Measurements from ENCODE around the gene CERS1.

The CERS1 gene

GRCh38 chr19:18855647-18856384 is 40.1 kb downstream of the CERS1 start:
- no peak for DNase-seq

GRCh38 chr19:18854982-18855381 is 41.0 kb downstream of the CERS1 start:
- DNase-seq: no peak

GRCh38 chr19:18853755-18854427 is 42.1 kb downstream of the CERS1 start:
- DNase-seq: no peak

GRCh38 chr19:18852648-18853047 is 43.3 kb downstream of the CERS1 start:
- DNase-seq: no peak

GRCh38 chr19:18851673-18852325 is 44.2 kb downstream of the CERS1 start:
- DNase-seq: no peak

- DNase-seq: no peak
Observed at GRCh38 chr19:18850471-18851375, 45.2 kb downstream of the CERS1 start.

GRCh38 chr19:18849838-18850400 is 46.0 kb downstream of the CERS1 start:
- no peak for DNase-seq

- DNase-seq: peak; percentile 23
Observed at GRCh38 chr19:18848878-18849661, 46.9 kb downstream of the CERS1 start.

GRCh38 chr19:18847549-18848463 is 48.2 kb downstream of the CERS1 start:
- DNase-seq: no peak

- DNase-seq: peak; percentile 69
Observed at GRCh38 chr19:18846862-18847548, 49.0 kb downstream of the CERS1 start.

GRCh38 chr19:18845961-18846360 is 50.0 kb downstream of the CERS1 start:
- no peak for DNase-seq

- no peak for DNase-seq
Observed at GRCh38 chr19:18844806-18845329, 51.1 kb downstream of the CERS1 start.

GRCh38 chr19:18843960-18844359 is 52.0 kb downstream of the CERS1 start:
- no peak for DNase-seq

- DNase-seq: no peak
Observed at GRCh38 chr19:18842166-18842565, 53.8 kb downstream of the CERS1 start.

GRCh38 chr19:18841400-18841799 is 54.6 kb downstream of the CERS1 start:
- no peak for DNase-seq

GRCh38 chr19:18840288-18841267 is 55.4 kb downstream of the CERS1 start:
- no peak for DNase-seq

- DNase-seq: no peak
Observed at GRCh38 chr19:18839465-18840287, 56.3 kb downstream of the CERS1 start.

GRCh38 chr19:18834644-18834984 is 61.3 kb downstream of the CERS1 start:
- DNase-seq: no peak
